Loucy (cell line): ENCODE measurements around the gene NCAPH2.

Experiments used
- H2AFZ ChIP-seq: fragments of 200-600 bp; sonication (generic); 2 replicates; pipeline ENCODE4 v1.6.0; 2016; ENCODE audit warnings: antibody characterized with exemption, mild to moderate bottlenecking, low read length, moderate library complexity
- H3F3A ChIP-seq: fragments of 200-600 bp; 2 replicates; pipeline ENCODE4 v1.6.0; 2016; ENCODE audit warnings: antibody characterized with exemption, low read depth, mild to moderate bottlenecking
- H3K27me3 ChIP-seq: fragments of 200-600 bp; sonication (generic); 2 replicates; pipeline ENCODE4 v1.6.1; 2014; ENCODE audit warnings: low read length, mild to moderate bottlenecking; ENCODE audit not compliant: insufficient read depth, poor library complexity, severe bottlenecking
- H3K36me3 ChIP-seq: fragments of 200-600 bp; sonication (generic); 2 replicates; pipeline ENCODE4 v1.6.1; 2016; ENCODE audit warnings: low read length; ENCODE audit not compliant: insufficient read depth
- H3K4me1 ChIP-seq: fragments of 200-600 bp; sonication (generic); 2 replicates; pipeline ENCODE4 v1.5.1; 2014; ENCODE audit warnings: low read length, mild to moderate bottlenecking; ENCODE audit not compliant: insufficient read depth, poor library complexity, severe bottlenecking
- H3K4me2 ChIP-seq: fragments of 200-600 bp; sonication (generic); 2 replicates; pipeline ENCODE4 v1.6.0; 2014; ENCODE audit warnings: antibody characterized with exemption, low read length, low read depth, mild to moderate bottlenecking; ENCODE audit not compliant: poor library complexity, severe bottlenecking
- H3K4me3 ChIP-seq: fragments of 200-600 bp; sonication (generic); 2 replicates; pipeline ENCODE4 v1.5.1; 2014; ENCODE audit warnings: low read length, mild to moderate bottlenecking, mixed read lengths; ENCODE audit not compliant: poor library complexity, severe bottlenecking
- H3K79me2 ChIP-seq: fragments of 200-600 bp; sonication (generic); 2 replicates; pipeline ENCODE4 v1.6.1; 2014; ENCODE audit warnings: low read length; ENCODE audit not compliant: insufficient read depth
- H3K9ac ChIP-seq: fragments of 200-600 bp; sonication (generic); 2 replicates; pipeline ENCODE4 v1.6.0; 2014; ENCODE audit warnings: mild to moderate bottlenecking, low read depth, low read length, moderate library complexity; ENCODE audit not compliant: poor library complexity, severe bottlenecking
- H3K9me2 ChIP-seq: fragments of 200-600 bp; sonication (generic); replicated peaks from 2 replicates; pipeline ENCODE4 v1.6.1; 2016; ENCODE audit warnings: low read depth, low read length, mixed read lengths
- H3K9me3 ChIP-seq: fragments of 200-600 bp; sonication (generic); 2 replicates; pipeline ENCODE4 v1.6.1; 2014; ENCODE audit warnings: mild to moderate bottlenecking, antibody characterized with exemption, low read length, low read depth; ENCODE audit not compliant: insufficient read depth
- H4K20me1 ChIP-seq: fragments of 200-600 bp; sonication (generic); 2 replicates; pipeline ENCODE4 v1.6.0; 2014; ENCODE audit warnings: antibody characterized with exemption, low read length, mild to moderate bottlenecking; ENCODE audit not compliant: insufficient read depth, poor library complexity, severe bottlenecking
- CTCF ChIP-seq: fragments of 200-600 bp; sonication (generic); conservative IDR thresholded peaks from 2 replicates; pipeline ENCODE4 v1.5.1; 2014; ENCODE audit warnings: mild to moderate bottlenecking, antibody characterized with exemption, low read length
- EZH2phosphoT487 ChIP-seq: fragments of 200-600 bp; IDR thresholded peaks from 2 replicates; pipeline ENCODE4 v1.6.1; 2018; ENCODE audit warnings: antibody characterized with exemption, mild to moderate bottlenecking, moderate library complexity, borderline replicate concordance

NCAPH2 gene

GRCh38 chr22:50467341-50467740 lies 40.7 kb upstream of the NCAPH2 start:
- peaks cover 49% of the 10 kb centered on the region for H3K4me1 ChIP-seq
- H3K9ac ChIP-seq = no peak overlapping the region
- H3K79me2 ChIP-seq = peaks cover 71% of the 10 kb centered on the region
- H3K36me3 ChIP-seq = peaks cover 51% of the 10 kb centered on the region; the same call in 1 of the 2 replicates
- TF ChIP-seq CTCF = no peak
- no peak for TF ChIP-seq EZH2phosphoT487
- H3K4me2 ChIP-seq = no peak overlapping the region
- H4K20me1 ChIP-seq = peaks cover 22% of the 10 kb centered on the region
- H3K9me2 ChIP-seq = no peaks in the 10 kb centered on the region
- no peaks in the 10 kb centered on the region for H3K9me3 ChIP-seq
- H2AFZ ChIP-seq = no peak overlapping the region
- no peak overlapping the region for H3K4me3 ChIP-seq
- no peaks in the 10 kb centered on the region for H3K27me3 ChIP-seq
- peaks cover 10% of the 10 kb centered on the region; the same call in 1 of the 2 replicates for H3F3A ChIP-seq

- H3F3A ChIP-seq = peaks cover 10% of the 10 kb centered on the region; the same call in 1 of the 2 replicates
- H3K9me2 ChIP-seq = no peaks in the 10 kb centered on the region
- H3K79me2 ChIP-seq = peaks cover 76% of the 10 kb centered on the region
- H3K4me2 ChIP-seq = peak overlapping the region; percentile 94
- H3K36me3 ChIP-seq = peaks cover 46% of the 10 kb centered on the region; the same call in 1 of the 2 replicates
- peaks cover 26% of the 10 kb centered on the region for H4K20me1 ChIP-seq
- TF ChIP-seq CTCF (no peak), EZH2phosphoT487 (no peak)
- H3K9ac ChIP-seq = peak overlapping the region; percentile 88
- no peak overlapping the region for H2AFZ ChIP-seq
- H3K4me3 ChIP-seq = peak overlapping the region; percentile 72
- peaks cover 54% of the 10 kb centered on the region for H3K4me1 ChIP-seq
- no peaks in the 10 kb centered on the region for H3K27me3 ChIP-seq
- H3K9me3 ChIP-seq = no peaks in the 10 kb centered on the region
These were observed 40.1 kb upstream of the NCAPH2 start for GRCh38 chr22:50467773-50468440.

- Histone ChIP-seq H3K27me3 (no peaks in the 10 kb centered on the region), H4K20me1 (peaks cover 31% of the 10 kb centered on the region), H2AFZ (no peak overlapping the region), H3K4me1 (peaks cover 61% of the 10 kb centered on the region), H3K9me3 (no peaks in the 10 kb centered on the region), H3K9ac (peak overlapping the region; percentile 88), H3K36me3 (peaks cover 38% of the 10 kb centered on the region; the same call in 1 of the 2 replicates), H3K79me2 (peaks cover 79% of the 10 kb centered on the region), H3F3A (peaks cover 10% of the 10 kb centered on the region; the same call in 1 of the 2 replicates), H3K9me2 (no peaks in the 10 kb centered on the region), H3K4me3 (peak overlapping the region; percentile 72), H3K4me2 (peak overlapping the region; percentile 94)
- TF ChIP-seq CTCF (no peak), EZH2phosphoT487 (no peak)
These were observed 39.4 kb upstream of the NCAPH2 start for GRCh38 chr22:50468626-50469025.
